ENCODE data around the gene VIP.

GRCh38 chr6:152721956-152722355, 28.6 kb upstream of the VIP start:
- no peak for TF ChIP-seq POLR2A (IDR thresholded peaks at IDR 0.05)
- TF ChIP-seq CTCF (IDR thresholded peaks at IDR 0.05), result no peak
- no peak for TF ChIP-seq POLR2AphosphoS5 (IDR thresholded peaks at IDR 0.05)
